Measurements from ENCODE around the gene ZSCAN25. TPM values are rescaled to one million over a fixed set of nuclear protein-coding genes. Genes with fewer than 3 reads are reported as not detected.
"Not testable (repeated sequence)": the region's sequence is repeated elsewhere in the genome, so short reads cannot be mapped to it uniquely, and the experiment has no call there.

Gene ZSCAN25
- total RNA-seq (10 to 100 TPM; 11.7 to 16.3 TPM), polyA plus RNA-seq (ENCODE audit: insufficient read length in 2 of 2) (10 to 100 TPM; 12.9 to 13.1 TPM)
- long read RNA-seq, donor 1, full-length matches to known transcripts = 2 of 2 reads
- long read RNA-seq, donor 1, partial matches to known transcripts = 0 of 2 reads
- long read RNA-seq, donor 1, other reads (novel, unspliced or antisense) = 0 of 2 reads
- long read RNA-seq, donor 2 = 0 reads
- long read RNA-seq, donor 3, partial matches to known transcripts = 0 of 1 reads
- long read RNA-seq, donor 3, other reads (novel, unspliced or antisense) = 0 of 1 reads
- long read RNA-seq, donor 4, full-length matches to known transcripts = 4 of 4 reads
- long read RNA-seq, donor 4, partial matches to known transcripts = 0 of 4 reads
- long read RNA-seq, donor 4, other reads (novel, unspliced or antisense) = 0 of 4 reads

DNA sequence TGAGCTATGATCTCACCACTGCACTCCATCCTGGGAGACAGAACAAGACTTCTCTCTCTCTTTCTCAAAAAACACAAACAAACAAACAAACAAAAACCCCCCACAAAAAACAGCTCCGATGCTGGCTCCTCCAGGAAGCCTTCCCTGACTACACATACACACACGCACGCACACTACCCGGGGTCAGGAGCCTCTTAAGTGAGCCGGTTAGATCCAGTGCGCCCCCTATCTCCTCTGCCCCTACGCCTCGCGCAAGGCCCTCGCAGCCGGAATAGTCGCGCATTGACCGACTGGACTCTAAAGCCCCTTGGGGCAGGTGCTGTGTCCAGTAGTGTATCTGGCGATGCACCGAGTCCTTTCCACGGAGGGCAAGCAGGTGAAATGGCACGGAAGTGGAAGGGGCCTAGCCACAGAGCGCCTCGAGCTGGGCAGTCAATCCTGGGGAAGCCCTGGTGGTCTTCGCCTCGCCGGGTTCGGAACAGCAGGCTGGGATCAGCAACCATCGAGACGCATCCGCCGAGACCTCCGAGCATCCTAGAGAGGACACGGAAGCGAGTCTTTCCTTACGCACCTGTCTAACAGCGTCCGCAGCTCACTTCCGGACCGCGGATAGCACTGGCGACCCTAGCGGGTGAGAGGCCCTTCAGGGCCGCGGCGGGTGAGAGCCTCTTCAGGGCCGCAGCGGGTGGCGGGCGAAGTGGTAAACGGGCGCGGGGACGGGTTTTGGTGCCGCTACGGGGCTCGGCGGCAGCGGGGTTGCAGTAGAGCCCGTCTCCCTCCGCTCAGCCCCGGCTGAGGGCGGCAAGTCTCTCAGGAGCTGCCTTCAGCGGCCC is at the start of gene ZSCAN25:
ZSCAN25 (plus strand) TSS at position 588 of the 833 bp plus-strand sequence. CDS start 2,661 bp downstream, outside the sequence.
- Histone ChIP-seq H3K4me3 (ENCODE audit: low read depth, low read length) (peak within 1 kb of the TSS; percentile 89), H3K27me3 (ENCODE audit: control insufficient read depth, insufficient read depth, low read length) (no peaks in the 10 kb centered on the region), H3K9me3 (ENCODE audit: control insufficient read depth, insufficient read depth, low read length) (no peaks in the 10 kb centered on the region), H3K36me3 (ENCODE audit: control insufficient read depth, insufficient read depth, low read length) (peaks cover 24% of the 10 kb centered on the region), H3K4me1 (ENCODE audit: control insufficient read depth, insufficient read depth, low read length) (peaks cover 4% of the 10 kb centered on the region), H3K27ac (ENCODE audit: low read depth, low read length) (peak within 1 kb of the TSS; percentile 74)
- DNase-seq (ENCODE audit: low read depth in 4 of 6, low spot score in 6 of 6) = peak; percentile 86 to 99 (median 92)
- WGBS (ENCODE audit: insufficient coverage) = under 1% methylated on average over 60 of the region's 60 CpGs

GRCh38 chr7:99568770-99569169 is 48.0 kb upstream of the ZSCAN25 start:
- not testable (repeated sequence) for H3K27me3 ChIP-seq (ENCODE audit: control insufficient read depth, insufficient read depth, low read length); H3K4me3 ChIP-seq (ENCODE audit: low read depth, low read length); H3K9me3 ChIP-seq (ENCODE audit: control insufficient read depth, insufficient read depth, low read length); H3K4me1 ChIP-seq (ENCODE audit: control insufficient read depth, insufficient read depth, low read length); H3K27ac ChIP-seq (ENCODE audit: low read depth, low read length); DNase-seq (ENCODE audit: low read depth in 4 of 6, low spot score in 6 of 6)
- H3K36me3 ChIP-seq (ENCODE audit: control insufficient read depth, insufficient read depth, low read length) = peaks cover 24% of the 10 kb centered on the region
- 90% methylated on average over 4 of the region's 7 CpGs for WGBS (ENCODE audit: insufficient coverage)

- Histone ChIP-seq H3K4me3 (ENCODE audit: low read depth, low read length) (no peak overlapping the region), H3K36me3 (ENCODE audit: control insufficient read depth, insufficient read depth, low read length) (peaks cover 16% of the 10 kb centered on the region), H3K27ac (ENCODE audit: low read depth, low read length) (no peak overlapping the region), H3K4me1 (ENCODE audit: control insufficient read depth, insufficient read depth, low read length) (no peaks in the 10 kb centered on the region), H3K9me3 (ENCODE audit: control insufficient read depth, insufficient read depth, low read length) (no peaks in the 10 kb centered on the region), H3K27me3 (ENCODE audit: control insufficient read depth, insufficient read depth, low read length) (no peaks in the 10 kb centered on the region)
- WGBS (ENCODE audit: insufficient coverage) = 92% methylated on average over 2 of the region's 3 CpGs
- DNase-seq (ENCODE audit: low read depth in 4 of 6, low spot score in 6 of 6) = no peak
Measured at GRCh38 chr7:99571768-99572167, 45.0 kb upstream of the ZSCAN25 start.

- Histone ChIP-seq H3K4me3 (ENCODE audit: low read depth, low read length) (no peak overlapping the region), H3K27ac (ENCODE audit: low read depth, low read length) (no peak overlapping the region), H3K9me3 (ENCODE audit: control insufficient read depth, insufficient read depth, low read length) (no peaks in the 10 kb centered on the region), H3K27me3 (ENCODE audit: control insufficient read depth, insufficient read depth, low read length) (no peaks in the 10 kb centered on the region), H3K36me3 (ENCODE audit: control insufficient read depth, insufficient read depth, low read length) (peaks cover 8% of the 10 kb centered on the region), H3K4me1 (ENCODE audit: control insufficient read depth, insufficient read depth, low read length) (no peaks in the 10 kb centered on the region)
- WGBS (ENCODE audit: insufficient coverage) = no CpG with 5 or more reads among the region's 1 CpG
- DNase-seq (ENCODE audit: low read depth in 4 of 6, low spot score in 6 of 6) = no peak
Measured at GRCh38 chr7:99573257-99573656, 43.5 kb upstream of the ZSCAN25 start.

DNA sequence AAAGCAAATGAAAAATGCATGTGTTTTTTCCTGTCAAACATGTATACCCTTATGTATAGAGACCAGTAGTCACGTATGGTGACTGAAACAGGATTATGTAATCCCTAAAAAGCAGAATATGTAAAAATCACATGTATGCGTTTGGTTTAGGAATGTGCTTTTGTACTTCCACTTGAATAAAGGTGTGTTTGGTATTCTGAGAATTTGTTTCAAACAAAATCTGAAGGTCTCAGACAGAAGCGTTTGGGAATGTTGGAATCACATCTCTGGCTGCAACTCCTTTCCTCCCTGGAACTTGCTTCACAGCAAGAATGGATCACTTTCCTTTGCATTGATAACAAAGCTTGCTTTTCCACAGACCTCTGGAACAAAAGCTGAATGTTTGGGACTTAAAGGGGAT is 40.5 kb upstream of the ZSCAN25 start:
- H3K4me3 ChIP-seq (ENCODE audit: low read depth, low read length) = no peak overlapping the region
- no peaks in the 10 kb centered on the region for H3K27me3 ChIP-seq (ENCODE audit: control insufficient read depth, insufficient read depth, low read length)
- H3K4me1 ChIP-seq (ENCODE audit: control insufficient read depth, insufficient read depth, low read length) = peaks cover 15% of the 10 kb centered on the region
- no peak overlapping the region for H3K27ac ChIP-seq (ENCODE audit: low read depth, low read length)
- peaks cover 2% of the 10 kb centered on the region for H3K36me3 ChIP-seq (ENCODE audit: control insufficient read depth, insufficient read depth, low read length)
- H3K9me3 ChIP-seq (ENCODE audit: control insufficient read depth, insufficient read depth, low read length) = no peaks in the 10 kb centered on the region
- DNase-seq (ENCODE audit: low read depth in 4 of 6, low spot score in 6 of 6) = no peak
- no CpG with 5 or more reads among the region's 3 CpGs for WGBS (ENCODE audit: insufficient coverage)

- Histone ChIP-seq H3K4me3 (ENCODE audit: low read depth, low read length) (peak overlapping the region; percentile 73), H3K9me3 (ENCODE audit: control insufficient read depth, insufficient read depth, low read length) (no peaks in the 10 kb centered on the region), H3K36me3 (ENCODE audit: control insufficient read depth, insufficient read depth, low read length) (no peaks in the 10 kb centered on the region), H3K27me3 (ENCODE audit: control insufficient read depth, insufficient read depth, low read length) (no peaks in the 10 kb centered on the region), H3K27ac (ENCODE audit: low read depth, low read length) (peak overlapping the region; percentile 52), H3K4me1 (ENCODE audit: control insufficient read depth, insufficient read depth, low read length) (peaks cover 15% of the 10 kb centered on the region)
- WGBS (ENCODE audit: insufficient coverage) = 30% methylated on average over 3 of the region's 10 CpGs
- DNase-seq (ENCODE audit: low read depth in 4 of 6, low spot score in 6 of 6) = peak in 2 of 6 donors; percentile 5 to 9
Measured at GRCh38 chr7:99579281-99579955, 37.3 kb upstream of the ZSCAN25 start.

DNA sequence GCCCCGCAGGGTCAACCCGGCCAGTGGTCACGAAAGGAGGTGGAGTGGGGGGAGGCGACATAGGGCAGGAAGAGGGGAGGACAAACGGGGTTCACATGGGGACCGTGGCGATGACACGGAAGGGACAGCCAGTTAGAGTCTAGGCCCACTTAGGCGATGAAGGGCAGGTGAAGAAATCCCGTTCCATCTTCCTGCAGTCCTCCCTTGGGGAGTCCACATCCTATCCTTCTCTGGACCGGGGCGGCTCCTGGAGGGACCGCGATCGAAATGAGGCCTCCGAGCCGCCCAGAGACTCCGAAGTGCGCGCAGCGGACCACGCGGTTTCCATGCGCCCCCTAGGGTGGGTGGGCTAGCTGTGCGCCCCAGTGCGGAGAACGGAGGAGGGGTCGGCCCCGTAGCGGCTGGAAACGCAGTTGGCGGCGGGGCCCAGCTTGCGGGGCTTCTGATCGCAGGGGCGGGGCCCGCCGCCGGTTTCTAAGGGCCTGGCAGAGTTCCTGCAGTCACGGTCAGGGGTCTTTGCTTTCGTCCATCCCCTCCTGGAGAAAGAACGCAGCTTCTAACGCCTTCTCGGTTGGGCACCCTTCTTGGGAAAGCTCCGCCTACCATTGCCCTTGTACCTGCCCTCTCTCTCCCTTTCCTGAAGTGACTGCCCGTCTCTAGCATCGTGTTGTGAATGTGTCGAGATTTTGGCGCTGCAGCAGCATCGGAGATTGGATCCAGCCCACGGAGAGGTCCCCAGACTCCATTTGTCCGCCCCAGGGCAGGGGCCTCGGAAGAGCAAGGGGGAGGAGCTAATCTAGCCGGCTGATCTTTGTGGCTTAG is 36.6 kb upstream of the ZSCAN25 start:
- no peaks in the 10 kb centered on the region for H3K36me3 ChIP-seq (ENCODE audit: control insufficient read depth, insufficient read depth, low read length)
- H3K4me1 ChIP-seq (ENCODE audit: control insufficient read depth, insufficient read depth, low read length) = peaks cover 15% of the 10 kb centered on the region
- peak overlapping the region; percentile 73 for H3K4me3 ChIP-seq (ENCODE audit: low read depth, low read length)
- DNase-seq (ENCODE audit: low read depth in 4 of 6, low spot score in 6 of 6) = peak; percentile 38 to 93 (median 46)
- no peaks in the 10 kb centered on the region for H3K9me3 ChIP-seq (ENCODE audit: control insufficient read depth, insufficient read depth, low read length)
- peak overlapping the region; percentile 52 for H3K27ac ChIP-seq (ENCODE audit: low read depth, low read length)
- WGBS (ENCODE audit: insufficient coverage) = 2% methylated on average over 53 of the region's 54 CpGs
- H3K27me3 ChIP-seq (ENCODE audit: control insufficient read depth, insufficient read depth, low read length) = no peaks in the 10 kb centered on the region

GRCh38 chr7:99580778-99581332 is 35.9 kb upstream of the ZSCAN25 start:
- 0% methylated on average over 1 of the region's 4 CpGs for WGBS (ENCODE audit: insufficient coverage)
- H3K27me3 ChIP-seq (ENCODE audit: control insufficient read depth, insufficient read depth, low read length); H3K36me3 ChIP-seq (ENCODE audit: control insufficient read depth, insufficient read depth, low read length); H3K9me3 ChIP-seq (ENCODE audit: control insufficient read depth, insufficient read depth, low read length): not testable (repeated sequence)
- H3K27ac ChIP-seq (ENCODE audit: low read depth, low read length) = peak overlapping the region; percentile 52
- H3K4me1 ChIP-seq (ENCODE audit: control insufficient read depth, insufficient read depth, low read length) = peaks cover 15% of the 10 kb centered on the region
- peak in 1 of 6 donors; percentile 8 for DNase-seq (ENCODE audit: low read depth in 4 of 6, low spot score in 6 of 6)
- peak overlapping the region; percentile 73 for H3K4me3 ChIP-seq (ENCODE audit: low read depth, low read length)
